Neutrophil (primary cell): Measurements from ENCODE around the gene PTGIS.

Experiments used
- H3K27ac ChIP-seq: fragments of 200-600 bp; sonication (generic); 2 replicates; pipeline ENCODE4 v1.5.1; 2016; ENCODE audit warnings: mild to moderate bottlenecking, moderate library complexity
- H3K27me3 ChIP-seq: fragments of 200-600 bp; sonication (generic); 2 replicates; pipeline ENCODE4 v1.6.0; 2016; ENCODE audit warnings: mild to moderate bottlenecking
- H3K36me3 ChIP-seq: fragments of 200-600 bp; sonication (generic); 2 replicates; pipeline ENCODE4 v1.5.1; 2017
- H3K4me1 ChIP-seq, 2 experiments: fragments of 200-600 bp in 1 of 2; sonication (generic) in 1 of 2; 1 replicate in 1 of 2; 2 replicates in 1 of 2; pipeline versions ENCODE4 v1.5.1 to v1.6.1; 2013 to 2016; ENCODE audit warnings: low read depth in 1 of 2, low read length in 1 of 2, mild to moderate bottlenecking in 1 of 2, moderate library complexity in 1 of 2; ENCODE audit not compliant: control insufficient read depth in 1 of 2, insufficient read depth in 1 of 2
- H3K4me3 ChIP-seq, 2 experiments: fragments of 200-600 bp in 1 of 2; sonication (generic) in 1 of 2; 1 replicate in 1 of 2; 2 replicates in 1 of 2; pipeline ENCODE4 v1.5.1; 2013 to 2016; ENCODE audit warnings: low read depth in 1 of 2, low read length in 1 of 2, mild to moderate bottlenecking in 1 of 2, moderate library complexity in 1 of 2
- H3K9me3 ChIP-seq: fragments of 200-600 bp; sonication (generic); 2 replicates; pipeline ENCODE4 v1.5.1; 2016
- CTCF ChIP-seq: fragments of 200-600 bp; sonication (generic); IDR thresholded peaks from 2 replicates; pipeline ENCODE4 v1.5.1; 2016; ENCODE audit warnings: antibody characterized with exemption

PTGIS gene

GRCh38 chr20:49563015-49563980 lies 4.6 kb downstream of the PTGIS start:
- Histone ChIP-seq H3K27ac (no peak overlapping the region), H3K9me3 (no peaks in the 10 kb centered on the region), H3K4me3 (no peak overlapping the region), H3K4me1 (no peaks in the 10 kb centered on the region), H3K27me3 (peaks cover 88% of the 10 kb centered on the region), H3K36me3 (no peaks in the 10 kb centered on the region)
- no peak for TF ChIP-seq CTCF

GRCh38 chr20:49562311-49563014 lies 5.5 kb downstream of the PTGIS start:
- peaks cover 88% of the 10 kb centered on the region for H3K27me3 ChIP-seq
- no peaks in the 10 kb centered on the region for H3K36me3 ChIP-seq
- no peak for TF ChIP-seq CTCF
- H3K4me3 ChIP-seq, result no peak overlapping the region
- H3K9me3 ChIP-seq, result no peaks in the 10 kb centered on the region
- no peaks in the 10 kb centered on the region for H3K4me1 ChIP-seq
- H3K27ac ChIP-seq, result no peak overlapping the region

GRCh38 chr20:49561806-49562205 lies 6.1 kb downstream of the PTGIS start:
- Histone ChIP-seq H3K36me3 (no peaks in the 10 kb centered on the region), H3K4me1 (no peaks in the 10 kb centered on the region), H3K27ac (no peak overlapping the region), H3K9me3 (no peaks in the 10 kb centered on the region), H3K4me3 (no peak overlapping the region), H3K27me3 (peaks cover 88% of the 10 kb centered on the region)
- no peak for TF ChIP-seq CTCF

- no peaks in the 10 kb centered on the region for H3K9me3 ChIP-seq
- H3K27ac ChIP-seq, result no peak overlapping the region
- no peak overlapping the region for H3K4me3 ChIP-seq
- no peaks in the 10 kb centered on the region for H3K4me1 ChIP-seq
- no peaks in the 10 kb centered on the region for H3K36me3 ChIP-seq
- TF ChIP-seq CTCF, result no peak
- H3K27me3 ChIP-seq, result peaks cover 88% of the 10 kb centered on the region
Observed at GRCh38 chr20:49561256-49561655, 6.7 kb downstream of the PTGIS start.

GRCh38 chr20:49560646-49561045 lies 7.3 kb downstream of the PTGIS start:
- H3K27ac ChIP-seq, result no peak overlapping the region

More at GRCh38 chr20:49560646-49561045, 7.3 kb downstream of the PTGIS start:
- Histone ChIP-seq H3K9me3 (no peaks in the 10 kb centered on the region), H3K4me1 (no peaks in the 10 kb centered on the region), H3K4me3 (no peak overlapping the region), H3K27me3 (peaks cover 88% of the 10 kb centered on the region), H3K36me3 (no peaks in the 10 kb centered on the region)
- no peak for TF ChIP-seq CTCF
